Head of caudate nucleus (tissue), 42 donors: ENCODE results near the gene VWA3B.
"Not testable (repeated sequence)": the region's sequence is repeated elsewhere in the genome, so short reads cannot be mapped to it uniquely, and the experiment has no call there.

Experiments
- DNase-seq, 42 donors: peaks; one replicate each; pipeline versions ENCODE4 v3.0.0 to v3.0.0-alpha.2; 2020 to 2021; ENCODE audit warnings: mixed read lengths in 7 of 42
- intact Hi-C: fragments of 100-400 bp; cut with DNase I; formaldehyde crosslinking; loops from one replicate; pipeline ENCODE4 v1.15.0; 2022

The VWA3B gene

GRCh38 chr2:98086491-98087446 is at the start of gene VWA3B:
Gene VWA3B (plus strand): TSS chr2:98087167. CDS start chr2:98093093, 5,926 bp downstream.
- peak; percentile 11 to 81 (median 60) for DNase-seq
- intact Hi-C loops: no loop called here

DNA sequence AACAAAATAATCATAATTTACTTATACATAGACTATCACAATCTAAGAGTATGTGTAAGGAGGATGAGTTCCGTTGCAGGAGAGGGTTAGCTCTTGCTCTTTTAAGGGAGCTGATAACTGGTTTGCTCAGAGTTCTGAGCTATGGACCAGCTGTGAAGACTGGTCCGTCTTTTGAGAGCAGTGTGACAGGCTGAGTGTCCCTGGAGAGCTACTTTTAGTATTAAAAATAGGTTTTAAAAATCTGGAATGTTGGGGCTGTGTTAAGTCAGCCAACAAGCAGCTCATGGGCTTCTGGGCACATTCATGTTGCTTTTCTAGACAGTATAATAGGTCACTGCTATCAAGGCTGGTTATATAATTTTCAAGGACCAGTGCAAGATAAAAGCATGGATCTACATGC is 49.8 kb upstream of the VWA3B start:
- intact Hi-C loops: no loop called here

DNA sequence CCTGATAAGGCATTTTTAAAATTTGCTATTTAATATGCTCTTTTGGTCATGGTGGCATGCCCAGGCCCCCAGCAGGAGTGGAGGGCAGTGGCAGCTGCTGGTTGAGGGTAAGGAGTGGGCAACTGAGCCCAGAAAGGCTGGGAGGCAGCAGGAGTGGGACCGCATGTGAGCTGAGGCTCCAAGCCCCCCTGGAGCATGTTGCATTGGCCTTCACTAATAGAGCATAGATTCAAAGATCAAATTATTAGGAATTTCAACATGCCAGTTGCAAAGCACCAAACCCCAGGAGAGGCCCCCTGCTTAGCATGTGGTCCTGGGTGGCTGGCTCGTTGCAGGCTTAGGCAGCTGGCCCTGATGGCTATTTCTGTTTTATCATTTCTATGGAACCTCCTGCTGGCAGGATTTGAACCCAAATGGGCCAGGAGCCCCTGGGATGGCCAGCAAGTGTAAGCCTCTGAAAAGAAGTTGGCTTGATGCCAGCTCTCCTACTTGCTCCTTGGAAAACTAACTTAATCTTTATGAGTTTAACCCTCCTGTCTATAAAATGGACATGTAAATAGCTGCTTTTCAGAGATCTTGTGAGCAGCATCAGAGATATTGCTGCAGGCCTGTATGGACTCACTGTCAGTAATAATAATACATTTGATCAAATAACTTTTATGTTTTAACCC is 49.2 kb upstream of the VWA3B start:
- DNase-seq: peak in 1 of 42 donors; percentile 41
- intact Hi-C loops: no loop called here

More for the DNA sequence above, 49.8 kb upstream of the VWA3B start:
- DNase-seq: peak in 1 of 42 donors; percentile 21

DNA sequence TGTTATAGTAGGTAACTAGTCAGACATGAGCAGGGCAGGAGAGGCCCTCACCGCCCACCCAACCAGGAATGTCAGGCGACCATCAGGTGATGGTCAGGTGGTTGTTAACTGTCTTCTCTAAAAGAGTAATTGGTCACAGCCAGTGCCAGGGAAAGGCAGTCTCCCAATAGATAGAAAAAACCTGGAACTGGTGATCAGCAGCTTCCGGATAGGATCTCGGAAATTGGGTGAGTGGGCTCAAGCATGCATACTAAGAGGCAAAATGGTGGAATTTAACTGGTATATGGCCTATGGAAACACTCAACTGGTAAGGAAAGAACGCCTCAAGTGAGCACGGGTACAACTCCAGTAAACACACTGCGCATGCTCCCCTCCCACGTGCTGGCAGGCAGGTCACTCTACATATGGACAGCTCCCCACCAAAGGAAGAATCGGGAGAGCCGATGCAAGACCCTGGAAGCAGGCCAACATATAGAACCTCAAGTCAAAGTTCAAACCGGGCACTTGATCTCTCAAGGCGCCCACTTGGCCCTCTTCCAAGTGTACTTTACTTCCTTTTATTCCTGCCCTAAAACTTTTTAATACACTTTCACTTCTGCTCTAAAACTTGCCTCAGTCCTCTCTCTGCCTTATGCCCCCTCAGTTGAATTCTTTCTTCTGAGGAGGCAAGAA is 47.7 kb upstream of the VWA3B start:
- DNase-seq: peak in 5 of 42 donors; percentile 11 to 42 (median 18)
- intact Hi-C loops: no loop called here

DNA sequence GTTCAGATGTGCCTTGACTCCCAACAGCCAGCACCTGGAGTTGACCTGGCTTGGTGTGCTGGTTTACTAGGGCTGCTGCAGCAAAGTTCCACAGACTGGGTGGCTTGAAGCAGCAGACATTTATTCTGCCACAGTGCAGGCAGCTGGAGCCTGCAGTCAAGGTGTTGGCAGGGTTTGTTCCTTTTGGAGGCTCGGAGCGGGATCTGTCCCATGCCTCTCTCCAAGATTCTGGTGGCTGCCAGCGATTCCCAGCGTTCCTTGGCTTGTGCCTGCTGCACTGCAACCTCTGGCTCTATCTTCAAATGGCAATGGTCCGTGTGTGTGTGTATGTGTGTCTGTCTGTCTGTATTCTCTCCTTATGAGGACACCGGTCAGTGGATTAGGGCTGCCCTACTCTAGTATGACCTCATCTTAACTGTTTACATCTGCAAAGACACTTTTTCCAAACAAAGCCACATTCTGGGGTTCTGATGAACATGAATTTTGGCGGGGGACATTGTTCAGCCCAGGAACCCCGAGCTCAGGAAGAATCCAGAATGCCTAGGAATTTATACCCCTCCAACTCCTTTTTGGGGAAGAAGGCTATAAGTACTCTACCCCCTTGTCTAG is 46.5 kb upstream of the VWA3B start:
- peak in 1 of 42 donors; percentile 24 for DNase-seq
- intact Hi-C loops: no loop called here

- DNase-seq: no peak
- intact Hi-C loops: no loop called here
These were observed 43.9 kb upstream of the VWA3B start for GRCh38 chr2:98043101-98043500.

GRCh38 chr2:98044730-98045129 is 42.2 kb upstream of the VWA3B start:
- intact Hi-C loops, DNase-seq: not testable (repeated sequence)

DNA sequence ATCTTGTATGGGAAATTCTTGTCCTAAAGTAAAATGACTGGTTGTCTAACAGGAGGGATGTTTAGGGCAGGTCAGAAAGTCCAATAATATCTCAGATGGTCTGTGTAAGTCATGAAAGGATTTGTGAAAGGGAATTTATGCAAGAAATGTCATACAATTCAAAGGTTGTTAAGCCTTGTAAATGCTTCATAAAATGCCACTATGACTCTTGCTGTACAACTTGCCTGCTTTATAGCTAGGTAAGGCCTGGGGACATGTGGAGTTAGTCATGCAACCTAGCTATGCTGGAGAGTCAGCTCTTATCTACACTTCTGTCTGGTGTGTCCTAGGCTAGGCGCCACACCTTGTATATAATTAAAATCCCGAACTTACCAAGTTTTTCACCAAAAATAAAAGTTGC is 36.9 kb upstream of the VWA3B start:
- intact Hi-C loops: no loop called here
- no peak for DNase-seq

DNA sequence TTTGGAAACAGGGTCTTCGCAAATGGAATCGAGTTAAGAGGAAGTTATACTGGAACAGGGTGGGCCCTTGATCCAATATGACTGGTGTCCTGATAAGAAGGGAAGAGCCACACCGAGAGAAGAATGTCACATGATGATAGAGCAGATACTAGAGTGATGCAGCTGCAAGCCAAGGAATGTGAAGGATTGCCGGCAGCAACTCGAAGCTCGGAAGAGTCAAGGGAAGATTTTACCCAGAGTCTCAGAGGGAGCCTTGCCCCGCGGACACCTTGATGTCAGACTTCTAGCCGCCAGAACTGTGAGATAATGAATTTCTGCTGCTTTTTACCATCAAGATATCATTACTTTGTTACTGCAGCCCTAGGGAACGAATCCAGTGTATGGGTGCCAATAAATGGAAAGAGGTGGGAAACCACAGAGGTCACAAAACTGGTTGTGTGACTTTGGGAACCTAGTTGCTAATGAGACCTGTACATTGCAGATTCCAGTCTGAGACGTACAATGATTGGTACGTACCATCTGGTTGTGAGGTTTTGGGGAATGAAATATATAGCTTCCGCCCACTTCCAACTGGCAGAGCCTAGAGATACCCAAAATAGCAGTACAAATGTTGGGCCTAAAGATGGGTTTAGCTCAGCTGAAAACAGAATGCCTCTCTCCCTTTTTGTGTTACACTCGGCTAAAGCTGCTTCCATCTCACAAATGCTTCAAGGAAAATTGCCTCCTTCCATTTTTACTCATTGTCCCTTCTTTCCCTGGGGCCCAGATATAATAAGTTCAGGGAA is 28.6 kb upstream of the VWA3B start:
- intact Hi-C loops: no loop called here
- no peak for DNase-seq

GRCh38 chr2:98060277-98060676 is 26.7 kb upstream of the VWA3B start:
- intact Hi-C loops: no loop called here

GRCh38 chr2:98063291-98063854 is 23.6 kb upstream of the VWA3B start:
- no peak for DNase-seq
- intact Hi-C loops: no loop called here

More at GRCh38 chr2:98060277-98060676, 26.7 kb upstream of the VWA3B start:
- no peak for DNase-seq

- no peak for DNase-seq
- intact Hi-C loops: no loop called here
These were observed 21.2 kb upstream of the VWA3B start for GRCh38 chr2:98065808-98066207.

DNA sequence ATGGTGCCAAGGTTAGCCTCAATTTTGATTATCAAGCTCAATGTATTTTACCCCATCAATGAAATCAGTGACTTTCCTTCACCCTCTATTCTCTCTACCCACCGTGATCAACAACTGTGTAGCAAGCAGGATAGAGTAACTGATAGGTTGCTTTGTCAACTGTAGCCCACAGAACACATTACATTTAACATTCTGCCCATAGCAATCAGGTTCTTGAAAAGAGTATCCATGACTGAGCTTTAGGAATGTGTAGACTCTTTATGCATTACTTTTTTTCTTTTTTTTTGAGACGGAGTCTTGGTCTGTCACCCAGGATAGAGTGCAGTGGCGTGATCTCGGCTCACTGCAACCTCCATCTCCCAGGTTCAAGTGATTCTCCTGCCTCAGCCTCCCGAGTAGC is 19.8 kb upstream of the VWA3B start:
- no peak for DNase-seq
- intact Hi-C loops: no loop called here

GRCh38 chr2:98070081-98070480 is 16.9 kb upstream of the VWA3B start:
- intact Hi-C loops: no loop called here
- DNase-seq: no peak

GRCh38 chr2:98072442-98072841 is 14.5 kb upstream of the VWA3B start:
- DNase-seq: no peak
- intact Hi-C loops: no loop called here

DNA sequence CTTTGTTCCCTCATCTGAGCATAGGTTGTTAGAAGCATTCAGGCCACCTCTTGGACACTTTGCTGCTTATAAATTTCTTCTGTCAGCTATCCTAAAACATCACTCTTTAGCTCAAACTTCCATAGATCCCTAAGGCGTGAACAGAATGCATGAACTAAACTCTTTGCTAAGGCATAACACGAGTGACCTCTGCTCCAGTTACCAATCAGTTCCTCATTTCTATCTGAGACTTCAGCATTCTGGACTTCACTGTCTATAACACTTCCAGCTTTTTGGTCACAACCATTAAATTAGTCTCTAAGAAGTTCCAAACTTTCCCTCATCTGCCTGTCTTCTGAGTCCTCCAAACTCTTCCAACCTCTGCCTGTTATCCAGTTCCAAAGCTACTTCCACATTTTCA is 8.3 kb upstream of the VWA3B start:
- intact Hi-C loops: no loop called here
- no peak for DNase-seq

DNA sequence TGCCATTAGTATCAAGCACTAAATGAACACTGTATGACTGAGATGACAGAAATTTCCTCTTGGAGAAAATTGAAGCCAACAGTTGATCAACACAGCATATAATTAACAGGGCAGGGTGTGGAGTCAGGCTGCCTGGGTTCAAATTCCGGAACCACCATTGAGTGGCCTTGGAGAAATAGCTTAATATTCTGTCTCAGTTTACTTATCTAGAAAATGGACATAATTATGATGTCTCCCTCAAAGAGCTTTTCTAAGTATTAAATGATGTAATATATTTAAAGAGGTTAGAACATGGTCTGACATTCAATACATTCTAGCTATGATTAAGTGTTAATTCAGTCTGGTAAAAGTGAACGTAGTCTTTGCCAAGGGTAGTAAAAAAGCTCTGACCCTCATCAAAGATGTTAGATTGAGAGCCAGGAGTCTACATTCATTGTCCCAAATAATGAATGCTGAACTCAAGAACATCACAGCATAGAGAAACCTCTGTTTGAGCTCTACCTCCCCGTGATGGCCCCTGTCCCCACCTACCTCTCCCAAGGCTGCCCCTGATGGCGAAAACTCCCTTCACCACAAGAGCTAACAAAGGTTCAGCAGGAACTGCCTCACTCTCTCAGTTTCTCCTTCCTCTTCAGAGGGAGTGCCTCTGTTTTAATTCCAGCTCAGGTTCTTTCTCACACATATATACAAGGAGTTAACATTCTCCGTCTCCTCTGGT is 2.7 kb upstream of the VWA3B start:
- intact Hi-C loops: no loop called here
- no peak for DNase-seq

DNA sequence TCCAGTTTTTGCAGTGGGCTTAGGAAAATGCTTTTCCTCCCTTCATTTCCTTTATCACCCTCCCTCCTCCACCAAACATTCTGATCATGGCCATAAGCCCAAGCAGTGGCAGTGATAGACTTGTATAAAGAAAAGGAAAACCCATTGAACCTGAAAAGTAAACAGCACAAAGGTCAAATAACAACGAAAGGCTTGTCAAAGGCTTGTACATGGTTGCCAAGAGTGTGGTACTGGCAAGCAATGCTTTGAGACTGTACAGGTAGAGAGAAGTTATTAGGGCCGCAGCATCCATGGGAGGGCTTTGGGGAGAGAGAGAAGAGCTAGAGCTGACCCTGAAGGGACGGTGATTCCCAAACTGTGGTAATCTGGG is 2.1 kb upstream of the VWA3B start:
- DNase-seq: no peak
- intact Hi-C loops: no loop called here
